ENCODE measurements around the gene CNGA2.

GRCh38 chrX:151688695-151689094 lies 45.9 kb upstream of the CNGA2 start:
- TF ChIP-seq CTCF (IDR thresholded peaks at IDR 0.05; ENCODE audit: low read depth, low read length, poor library complexity, severe bottlenecking) (no peak), EZH2phosphoT487 (IDR thresholded peaks at IDR 0.05; ENCODE audit: borderline replicate concordance, low read length) (no peak)

Measured in DOHH2 (cell line).